Activated CD4-positive, alpha-beta T cell treated with anti-CD3 and anti-CD28 coated beads, Interleukin-2, amount 50 U/mL, for 24 hours (primary cell): ENCODE measurements around the gene NT5C2.
"Not testable (repeated sequence)": the region's sequence is repeated elsewhere in the genome, so short reads cannot be mapped to it uniquely, and the experiment has no call there.

Experiments
- DNase-seq, 2 donors: peaks; one replicate each; pipeline ENCODE4 v3.0.0-alpha.2; 2020; ENCODE audit warnings: low read depth in 1 of 2, low spot score in 1 of 2

The NT5C2 gene

GRCh38 chr10:103202319-103202718 is 9.2 kb upstream of the NT5C2 start:
- no peak for DNase-seq

- no peak for DNase-seq
Measured at GRCh38 chr10:103199488-103199887, 6.4 kb upstream of the NT5C2 start.

- DNase-seq = no peak
Measured at GRCh38 chr10:103198648-103199047, 5.6 kb upstream of the NT5C2 start.

- no peak for DNase-seq
Measured at GRCh38 chr10:103197903-103198302, 4.8 kb upstream of the NT5C2 start.

- DNase-seq = no peak
Measured at GRCh38 chr10:103197174-103197573, 4.1 kb upstream of the NT5C2 start.

GRCh38 chr10:103196516-103196915 is 3.4 kb upstream of the NT5C2 start:
- DNase-seq = no peak

- no peak for DNase-seq
Measured at GRCh38 chr10:103193820-103194529, 903 bp upstream of the NT5C2 start.

GRCh38 chr10:103192451-103193106 is 493 bp downstream of the NT5C2 start:
- DNase-seq = peak; percentile 30 to 47

GRCh38 chr10:103192089-103192450 is 1.0 kb downstream of the NT5C2 start:
- no peak for DNase-seq

GRCh38 chr10:103191198-103191597 is 1.9 kb downstream of the NT5C2 start:
- DNase-seq = not testable (repeated sequence)

- no peak for DNase-seq
Measured at GRCh38 chr10:103188853-103189252, 4.2 kb downstream of the NT5C2 start.

GRCh38 chr10:103186128-103186527 is 6.9 kb downstream of the NT5C2 start:
- DNase-seq = no peak

- no peak for DNase-seq
Measured at GRCh38 chr10:103184615-103185014, 8.5 kb downstream of the NT5C2 start.

- DNase-seq = not testable (repeated sequence)
Measured at GRCh38 chr10:103183991-103184451, 9.1 kb downstream of the NT5C2 start.

- no peak for DNase-seq
Measured at GRCh38 chr10:103181244-103181643, 11.8 kb downstream of the NT5C2 start.

GRCh38 chr10:103180491-103180890 is 12.6 kb downstream of the NT5C2 start:
- DNase-seq = no peak

GRCh38 chr10:103177123-103177522 is 15.9 kb downstream of the NT5C2 start:
- DNase-seq = no peak

GRCh38 chr10:103175580-103176285 is 17.3 kb downstream of the NT5C2 start:
- no peak for DNase-seq

- DNase-seq = not testable (repeated sequence)
Measured at GRCh38 chr10:103174324-103174723, 18.7 kb downstream of the NT5C2 start.

- DNase-seq = no peak
Measured at GRCh38 chr10:103171278-103171677, 21.8 kb downstream of the NT5C2 start.

- no peak for DNase-seq
Measured at GRCh38 chr10:103168438-103168837, 24.6 kb downstream of the NT5C2 start.

- not testable (repeated sequence) for DNase-seq
Measured at GRCh38 chr10:103167554-103167953, 25.5 kb downstream of the NT5C2 start.
